Fibroblast of villous mesenchyme (primary cell): ENCODE measurements around the gene PSMB11. TPM values are rescaled to one million over a fixed set of nuclear protein-coding genes. Genes with fewer than 3 reads are reported as not detected.

Experiments
- DNase-seq: peaks from one replicate; pipeline ENCODE4 v3.0.0-alpha.2; 2010; ENCODE audit warnings: low read depth
- H3K4me3 ChIP-seq: 2 replicates; pipeline ENCODE4 v1.5.1; 2011; ENCODE audit warnings: low read depth, mild to moderate bottlenecking, low read length
- total RNA-seq: library from RNA; depleted of rRNA; stranded (reverse); fragments of >200 nt; gene quantifications from 2 replicates; pipeline ENCODE4 v1.2.3, GENCODE V29; 2012
- TF ChIP-seq, protein P1 (sequence below): IDR thresholded peaks from 2 replicates; pipeline ENCODE4 v1.5.1; 2012; ENCODE audit warnings: low read depth, mild to moderate bottlenecking, low read length; ENCODE audit not compliant: insufficient read depth

PSMB11 gene
- total RNA-seq, 1 donor = not detected

DNA sequence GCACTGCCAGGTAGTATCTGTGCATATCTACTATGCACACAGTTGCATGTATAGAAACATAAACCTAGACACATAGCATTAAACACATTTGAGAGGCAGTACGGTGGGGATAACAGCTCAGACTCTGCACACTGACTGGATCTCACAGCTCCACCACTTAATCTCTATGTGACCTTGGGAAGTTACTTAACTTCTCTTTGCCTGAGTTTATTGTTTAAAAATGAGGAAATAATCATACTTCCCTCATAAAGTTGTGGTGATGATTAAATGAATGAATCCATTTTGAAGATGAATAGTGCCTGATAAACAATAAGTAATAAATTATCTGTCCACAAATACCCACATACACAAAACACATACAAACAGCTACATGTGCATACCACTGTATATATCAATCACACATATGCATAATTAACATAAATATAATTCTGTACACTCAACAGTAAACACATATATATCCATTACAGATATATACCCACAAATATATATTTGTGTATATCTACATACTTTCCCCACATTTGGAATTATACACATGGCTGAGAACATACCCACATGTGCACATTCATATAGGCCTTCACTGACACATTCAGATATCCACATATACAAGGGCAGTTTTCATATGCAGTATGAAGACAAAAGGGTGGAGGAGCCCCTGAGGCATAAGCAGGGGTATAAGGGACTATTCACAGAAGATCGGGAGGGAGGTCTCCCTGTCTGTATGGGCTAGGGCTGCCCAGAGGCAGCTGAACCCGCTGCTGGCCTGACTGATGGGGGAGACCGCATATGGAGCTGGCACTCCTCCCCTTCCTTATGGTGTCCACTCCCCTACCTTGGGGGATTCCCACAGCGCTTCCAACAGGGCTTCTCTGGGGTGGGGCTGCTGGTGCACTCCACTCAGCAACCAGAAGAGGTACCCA lies 9.4 kb downstream of the PSMB11 start:
- DNase-seq = no peak
- TF ChIP-seq, protein P1, sequence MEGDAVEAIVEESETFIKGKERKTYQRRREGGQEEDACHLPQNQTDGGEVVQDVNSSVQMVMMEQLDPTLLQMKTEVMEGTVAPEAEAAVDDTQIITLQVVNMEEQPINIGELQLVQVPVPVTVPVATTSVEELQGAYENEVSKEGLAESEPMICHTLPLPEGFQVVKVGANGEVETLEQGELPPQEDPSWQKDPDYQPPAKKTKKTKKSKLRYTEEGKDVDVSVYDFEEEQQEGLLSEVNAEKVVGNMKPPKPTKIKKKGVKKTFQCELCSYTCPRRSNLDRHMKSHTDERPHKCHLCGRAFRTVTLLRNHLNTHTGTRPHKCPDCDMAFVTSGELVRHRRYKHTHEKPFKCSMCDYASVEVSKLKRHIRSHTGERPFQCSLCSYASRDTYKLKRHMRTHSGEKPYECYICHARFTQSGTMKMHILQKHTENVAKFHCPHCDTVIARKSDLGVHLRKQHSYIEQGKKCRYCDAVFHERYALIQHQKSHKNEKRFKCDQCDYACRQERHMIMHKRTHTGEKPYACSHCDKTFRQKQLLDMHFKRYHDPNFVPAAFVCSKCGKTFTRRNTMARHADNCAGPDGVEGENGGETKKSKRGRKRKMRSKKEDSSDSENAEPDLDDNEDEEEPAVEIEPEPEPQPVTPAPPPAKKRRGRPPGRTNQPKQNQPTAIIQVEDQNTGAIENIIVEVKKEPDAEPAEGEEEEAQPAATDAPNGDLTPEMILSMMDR = no peak
- H3K4me3 ChIP-seq = no peak overlapping the region

DNA sequence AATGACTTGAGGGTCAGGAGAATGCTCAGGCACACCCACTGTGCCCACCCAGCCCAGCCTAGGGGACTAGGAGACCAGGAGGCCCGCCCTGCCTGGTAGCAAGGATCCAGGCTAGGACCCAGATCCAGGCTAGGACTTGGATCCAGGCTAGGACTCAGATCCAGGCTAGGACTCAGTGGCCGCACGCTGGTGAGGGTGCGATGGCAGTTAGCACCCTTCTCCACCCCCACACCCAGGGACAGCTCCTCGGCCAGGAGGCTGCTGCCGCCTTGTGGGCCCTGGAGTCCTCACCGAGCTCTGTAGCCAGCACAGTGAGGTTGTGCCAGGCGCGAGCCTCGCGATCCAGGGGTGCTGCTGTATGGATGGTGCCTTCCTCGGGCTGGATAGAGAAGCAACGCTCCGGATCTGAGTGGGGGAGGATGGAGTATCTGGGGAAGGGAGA lies 10.2 kb downstream of the PSMB11 start:
- no peak overlapping the region for H3K4me3 ChIP-seq
- DNase-seq = no peak
- TF ChIP-seq, protein P1 = peak; percentile 37

GRCh38 chr14:23052671-23053070 lies 10.7 kb downstream of the PSMB11 start:
- TF ChIP-seq, protein P1 = no peak
- DNase-seq = no peak
- H3K4me3 ChIP-seq = no peak overlapping the region

GRCh38 chr14:23053426-23053825 lies 11.4 kb downstream of the PSMB11 start:
- no peak overlapping the region for H3K4me3 ChIP-seq
- TF ChIP-seq, protein P1 = no peak
- DNase-seq = no peak

DNA sequence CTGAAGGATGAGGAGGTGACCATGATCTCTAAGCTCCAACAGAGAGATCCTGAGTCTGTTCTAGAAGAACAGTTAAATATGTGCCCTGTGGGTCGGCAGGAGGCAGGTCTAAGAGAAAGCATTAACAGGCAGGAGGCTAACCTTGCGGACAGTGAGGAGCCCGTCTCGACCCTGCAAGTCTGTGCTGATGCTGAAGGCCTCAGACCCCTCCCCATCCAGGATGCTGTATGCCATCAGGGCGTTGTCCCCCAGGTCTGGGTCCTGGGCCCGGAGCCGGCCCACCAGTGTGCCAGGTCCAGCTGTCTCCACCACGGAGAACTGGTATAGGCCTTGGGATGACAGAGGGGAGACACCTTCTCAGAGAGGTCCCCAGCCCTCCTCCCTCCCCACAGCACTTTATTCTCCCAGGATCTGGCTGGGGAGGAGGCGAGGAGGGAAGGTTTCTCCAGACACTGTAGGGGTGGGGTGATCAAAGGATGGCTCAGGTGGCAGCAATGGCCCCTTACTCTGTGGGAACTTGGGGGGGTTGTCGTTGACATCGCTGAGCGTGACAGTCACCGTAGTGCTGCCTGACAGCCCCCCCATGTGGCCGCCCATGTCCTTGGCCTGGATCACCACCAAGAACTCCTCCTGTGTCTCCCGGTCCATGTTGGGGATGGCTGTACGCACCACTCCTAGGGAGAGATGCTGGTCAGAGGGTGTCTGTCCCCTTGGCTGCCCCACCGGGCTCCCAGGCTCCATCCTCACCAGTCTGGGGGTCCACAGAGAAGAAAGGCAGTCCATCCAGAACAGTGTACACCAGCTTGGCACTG lies 12.2 kb downstream of the PSMB11 start:
- TF ChIP-seq, protein P1 = no peak
- no peak overlapping the region for H3K4me3 ChIP-seq
- no peak for DNase-seq

DNA sequence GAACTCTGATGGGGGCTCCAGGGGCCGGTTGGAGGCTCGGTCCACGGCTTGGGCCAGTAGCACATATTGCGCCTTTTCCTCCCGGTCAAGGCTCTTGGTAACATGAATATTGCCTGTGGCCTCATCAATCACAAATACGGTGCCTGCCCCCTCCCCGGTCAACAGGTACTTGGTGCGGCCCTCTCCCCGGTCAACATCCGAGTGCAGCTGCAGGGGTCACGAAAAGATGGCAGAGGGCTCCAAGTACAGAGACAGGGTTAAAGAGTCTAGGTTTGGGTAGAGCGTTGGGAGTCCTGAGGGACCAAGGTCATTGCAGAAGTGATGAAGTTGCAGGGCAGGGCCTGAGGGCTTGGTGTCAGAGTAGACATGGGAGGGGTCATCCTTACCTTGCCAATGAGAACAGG lies 13.1 kb downstream of the PSMB11 start:
- TF ChIP-seq, protein P1 = no peak
- no peak for DNase-seq
- no peak overlapping the region for H3K4me3 ChIP-seq
